OCI-LY3 (cell line): Measurements from ENCODE around the gene FBXO17.
A peak's percentile ranks its signal among the peaks of the same experiment; 100 is the strongest.

Source experiments
- H2AFZ ChIP-seq: fragments of 200-600, 300-600 bp; shearing (Covaris generic); 2 replicates; pipeline ENCODE4 v1.6.0; 2014; ENCODE audit warnings: antibody characterized with exemption, low read depth, low read length
- H3K27ac ChIP-seq: fragments of 200-600, 300-600 bp; sonication (generic); 2 replicates; pipeline ENCODE4 v1.5.1; 2014; ENCODE audit warnings: mild to moderate bottlenecking, low read length, moderate library complexity, mixed read lengths
- H3K27me3 ChIP-seq: fragments of 200-600, 300-600 bp; sonication (generic); 2 replicates; pipeline ENCODE4 v1.6.1; 2014; ENCODE audit warnings: low read depth, low read length, mixed read lengths
- H3K36me3 ChIP-seq: fragments of 200-600, 300-600 bp; sonication (generic); replicated peaks from 2 replicates; pipeline ENCODE3; 2014; ENCODE audit warnings: low read depth, low read length, mixed read lengths
- H3K4me1 ChIP-seq: fragments of 300-600, 200-600 bp; sonication (generic); 2 replicates; pipeline ENCODE4 v1.6.1; 2014; ENCODE audit warnings: low read length, mixed read lengths
- H3K4me2 ChIP-seq: fragments of 200-600, 300-600 bp; sonication (generic); 2 replicates; pipeline ENCODE4 v1.6.1; 2014; ENCODE audit warnings: low read length, mixed read lengths
- H3K4me3 ChIP-seq: fragments of 300-600, 200-600 bp; sonication (generic); 2 replicates; pipeline ENCODE4 v1.5.1; 2014; ENCODE audit warnings: antibody characterized with exemption, mild to moderate bottlenecking, low read length, moderate library complexity
- H3K79me2 ChIP-seq: fragments of 300-600, 200-600 bp; shearing (Covaris generic); 2 replicates; pipeline ENCODE4 v1.6.1; 2014; ENCODE audit warnings: mild to moderate bottlenecking, low read length, mixed read lengths
- H3K9ac ChIP-seq: fragments of 300-600, 200-600 bp; shearing (Covaris generic); 2 replicates; pipeline ENCODE4 v1.6.0; 2014; ENCODE audit warnings: mild to moderate bottlenecking, low read length, moderate library complexity
- H3K9me3 ChIP-seq: fragments of 200-600, 300-600 bp; shearing (Covaris generic); 2 replicates; pipeline ENCODE4 v1.6.1; 2014; ENCODE audit warnings: low read length, mixed read lengths; ENCODE audit not compliant: insufficient read depth
- H4K20me1 ChIP-seq: fragments of 200-600, 300-600 bp; sonication (generic); 2 replicates; pipeline ENCODE4 v1.6.1; 2016; ENCODE audit warnings: low read length, mixed read lengths; ENCODE audit not compliant: insufficient read depth
- CTCF ChIP-seq: fragments of 200-600, 300-600 bp; sonication (generic); IDR thresholded peaks from 2 replicates; pipeline ENCODE4 v1.5.1; 2014; ENCODE audit warnings: antibody characterized with exemption, low read length, low read depth
- EZH2phosphoT487 ChIP-seq: fragments of 200-600 bp; shearing (Covaris generic); IDR thresholded peaks from 2 replicates; pipeline ENCODE4 v1.6.1; 2018; ENCODE audit warnings: antibody characterized with exemption, mixed run types, low read depth

FBXO17 gene

GRCh38 chr19:38933544-38933943, 42.0 kb downstream of the FBXO17 start:
- H4K20me1 ChIP-seq = no peaks in the 10 kb centered on the region
- H3K27me3 ChIP-seq = no peaks in the 10 kb centered on the region
- peaks cover 38% of the 10 kb centered on the region for H3K79me2 ChIP-seq
- no peak overlapping the region for H2AFZ ChIP-seq
- TF ChIP-seq CTCF (no peak), EZH2phosphoT487 (no peak)
- no peak overlapping the region for H3K4me2 ChIP-seq
- H3K9ac ChIP-seq = no peak overlapping the region
- H3K9me3 ChIP-seq = peaks cover 8% of the 10 kb centered on the region
- no peak overlapping the region for H3K27ac ChIP-seq
- peaks cover 32% of the 10 kb centered on the region for H3K36me3 ChIP-seq
- no peak overlapping the region for H3K4me3 ChIP-seq
- H3K4me1 ChIP-seq = peaks cover 9% of the 10 kb centered on the region

GRCh38 chr19:38932425-38933179, 42.9 kb downstream of the FBXO17 start:
- H4K20me1 ChIP-seq = no peaks in the 10 kb centered on the region
- H3K79me2 ChIP-seq = peaks cover 48% of the 10 kb centered on the region
- no peak for TF ChIP-seq EZH2phosphoT487
- peak; percentile 54 for TF ChIP-seq CTCF
- 0 out of 2 replicates have a peak overlapping the region, but pooled peaks have one; percentile 82 for H3K4me2 ChIP-seq
- H3K27ac ChIP-seq = no peak overlapping the region
- no peak overlapping the region for H3K9ac ChIP-seq
- peaks cover 32% of the 10 kb centered on the region for H3K36me3 ChIP-seq
- no peak overlapping the region for H2AFZ ChIP-seq
- H3K27me3 ChIP-seq = no peaks in the 10 kb centered on the region
- peaks cover 9% of the 10 kb centered on the region for H3K4me1 ChIP-seq
- H3K9me3 ChIP-seq = peaks cover 8% of the 10 kb centered on the region
- no peak overlapping the region for H3K4me3 ChIP-seq

GRCh38 chr19:38931521-38931793, 44.1 kb downstream of the FBXO17 start:
- Histone ChIP-seq H2AFZ (no peak overlapping the region), H3K4me1 (peaks cover 9% of the 10 kb centered on the region), H3K27ac (no peak overlapping the region; the same call in 1 of the 2 replicates), H3K4me3 (peak overlapping the region; percentile 91), H3K9me3 (peaks cover 8% of the 10 kb centered on the region), H3K9ac (peak overlapping the region; percentile 90), H4K20me1 (no peaks in the 10 kb centered on the region), H3K4me2 (peak overlapping the region; percentile 82), H3K36me3 (peaks cover 32% of the 10 kb centered on the region), H3K79me2 (peaks cover 49% of the 10 kb centered on the region), H3K27me3 (no peaks in the 10 kb centered on the region)
- no peak for TF ChIP-seq EZH2phosphoT487
- no peak for TF ChIP-seq CTCF

GRCh38 chr19:38930776-38931520, 44.6 kb downstream of the FBXO17 start, which contains the start of gene MRPS12:
Gene MRPS12 (plus strand): TSS chr19:38930944. CDS start chr19:38931295, 351 bp downstream.
- Histone ChIP-seq H3K9me3 (peaks cover 8% of the 10 kb centered on the region), H3K4me2 (peak within 1 kb of the TSS; percentile 91), H2AFZ (peak within 1 kb of the TSS; percentile 85), H3K36me3 (peaks cover 34% of the 10 kb centered on the region), H3K4me1 (peaks cover 9% of the 10 kb centered on the region), H4K20me1 (no peaks in the 10 kb centered on the region), H3K27ac (peak within 1 kb of the TSS; percentile 84), H3K4me3 (peak within 1 kb of the TSS; percentile 91), H3K79me2 (peaks cover 49% of the 10 kb centered on the region), H3K27me3 (no peaks in the 10 kb centered on the region), H3K9ac (peak within 1 kb of the TSS; percentile 90)
- TF ChIP-seq CTCF (no peak), EZH2phosphoT487 (no peak)
